Measurements from ENCODE around the gene GRIN2D.

- no peak for TF ChIP-seq POLR2A (IDR thresholded peaks at IDR 0.05)
- TF ChIP-seq POLR2AphosphoS5 (IDR thresholded peaks at IDR 0.05; ENCODE audit: insufficient read depth in 1 of 2, low read depth in 1 of 2), result no peak
Measured at GRCh38 chr19:48442116-48443035, 48.9 kb downstream of the GRIN2D start.

Data from vagina (tissue), 2 donors.